ENCODE data around the gene ITGA11. TPM values are rescaled to one million over a fixed set of nuclear protein-coding genes. Genes with fewer than 3 reads are reported as not detected.

Gene ITGA11
- polyA plus RNA-seq, 1 of the 3 experiments (the other 2 are of a cell fraction): 0.49 TPM

- Histone ChIP-seq H3K4me1 (ENCODE audit: control insufficient read depth in 1 of 2, insufficient read depth in 2 of 2, low read depth in 1 of 2, low read length in 1 of 2) (peaks cover 2 to 25% of the 10 kb centered on the region in 2 experiments; a peak in 3 of 4 replicates), H3F3A (replicated peaks; ENCODE audit: insufficient read depth) (peaks cover 21% of the 10 kb centered on the region), H3K9me3 (no peaks in the 10 kb centered on the region), H3K79me2 (ENCODE audit: insufficient read depth) (no peaks in the 10 kb centered on the region), H3K27me3 (ENCODE audit: insufficient read depth) (no peaks in the 10 kb centered on the region), H4K20me1 (ENCODE audit: insufficient read depth) (no peaks in the 10 kb centered on the region), H3K36me3 (replicated peaks in 1 of 2; ENCODE audit: control insufficient read depth in 1 of 2, insufficient read depth in 2 of 2, low read length in 1 of 2) (no peaks in the 10 kb centered on the region), H3K4me2 (no peak overlapping the region), H3K9me2 (no peaks in the 10 kb centered on the region), H3K9ac (no peak overlapping the region), H3K27ac (ENCODE audit: low read depth in 2 of 2, low read length in 1 of 2) (no peak overlapping the region), H2AFZ (ENCODE audit: low read depth) (no peak overlapping the region), H3K4me3 (ENCODE audit: low read depth in 2 of 2, low read length in 1 of 2) (no peak overlapping the region)
- ChIA-PET POLR2A (no interaction called here), CTCF (interaction anchor here (1.1 to 1.6 kb wide), 3 partner anchors 13 to 96 kb away, joined by 3 to 10 read pairs (median 4); no protein-coding TSS in a partner anchor)
- 89% methylated on average over 6 of the region's 6 CpGs for WGBS (ENCODE audit: low lambda C conversion rate)
- no peak for DNase-seq
- TF ChIP-seq GATA2 (CRISPR knock-in tag; IDR thresholded peaks at IDR 0.05) (no peak), GABPA (IDR thresholded peaks at IDR 0.05; ENCODE audit: low read depth) (no peak)
These were observed 82.8 kb downstream of the ITGA11 start for GRCh38 chr15:68349151-68349550.

DNA sequence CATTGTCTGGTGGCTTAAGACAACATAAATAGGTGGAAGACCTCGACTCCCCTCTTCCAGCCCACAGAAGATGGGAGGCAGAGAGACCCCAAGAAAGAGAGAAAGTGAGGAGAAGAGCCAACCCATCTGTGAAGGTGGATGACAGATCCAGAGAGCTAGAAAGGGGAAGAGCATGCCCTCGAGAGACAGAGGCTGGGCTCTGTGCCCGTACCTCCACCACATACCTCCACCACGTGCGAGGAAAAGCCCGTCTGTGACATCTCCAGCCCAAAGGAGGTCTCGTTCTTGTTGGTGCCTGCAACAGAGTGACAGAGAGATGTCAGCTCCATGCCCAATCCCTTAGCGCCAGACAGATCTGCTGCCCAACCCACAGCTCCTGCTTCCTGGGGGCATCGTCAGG lies 83.4 kb downstream of the ITGA11 start:
- Histone ChIP-seq H2AFZ (ENCODE audit: low read depth) (no peak overlapping the region), H3K9me2 (no peaks in the 10 kb centered on the region), H3K79me2 (ENCODE audit: insufficient read depth) (no peaks in the 10 kb centered on the region), H4K20me1 (ENCODE audit: insufficient read depth) (no peaks in the 10 kb centered on the region), H3K27me3 (ENCODE audit: insufficient read depth) (no peaks in the 10 kb centered on the region), H3K4me2 (no peak overlapping the region), H3K4me3 (ENCODE audit: low read depth in 2 of 2, low read length in 1 of 2) (no peak overlapping the region), H3K27ac (ENCODE audit: low read depth in 2 of 2, low read length in 1 of 2) (no peak overlapping the region), H3K4me1 (ENCODE audit: control insufficient read depth in 1 of 2, insufficient read depth in 2 of 2, low read depth in 1 of 2, low read length in 1 of 2) (peaks cover 2 to 20% of the 10 kb centered on the region in 2 experiments; a peak in 3 of 4 replicates), H3K36me3 (replicated peaks in 1 of 2; ENCODE audit: control insufficient read depth in 1 of 2, insufficient read depth in 2 of 2, low read length in 1 of 2) (no peaks in the 10 kb centered on the region), H3K9me3 (no peaks in the 10 kb centered on the region), H3F3A (replicated peaks; ENCODE audit: insufficient read depth) (peaks cover 15% of the 10 kb centered on the region), H3K9ac (no peak overlapping the region)
- POLR2A ChIA-PET: no interaction called here
- 88% methylated on average over 8 of the region's 9 CpGs for WGBS (ENCODE audit: low lambda C conversion rate)
- CTCF ChIA-PET: interaction anchor here (1.4 to 1.6 kb wide), 2 partner anchors 13 to 43 kb away, joined by 3 to 10 read pairs; no protein-coding TSS in a partner anchor
- TF ChIP-seq SIN3A (IDR thresholded peaks at IDR 0.05; ENCODE audit: borderline replicate concordance, low read depth, low read length): no peak
- TF ChIP-seq, protein P1, sequence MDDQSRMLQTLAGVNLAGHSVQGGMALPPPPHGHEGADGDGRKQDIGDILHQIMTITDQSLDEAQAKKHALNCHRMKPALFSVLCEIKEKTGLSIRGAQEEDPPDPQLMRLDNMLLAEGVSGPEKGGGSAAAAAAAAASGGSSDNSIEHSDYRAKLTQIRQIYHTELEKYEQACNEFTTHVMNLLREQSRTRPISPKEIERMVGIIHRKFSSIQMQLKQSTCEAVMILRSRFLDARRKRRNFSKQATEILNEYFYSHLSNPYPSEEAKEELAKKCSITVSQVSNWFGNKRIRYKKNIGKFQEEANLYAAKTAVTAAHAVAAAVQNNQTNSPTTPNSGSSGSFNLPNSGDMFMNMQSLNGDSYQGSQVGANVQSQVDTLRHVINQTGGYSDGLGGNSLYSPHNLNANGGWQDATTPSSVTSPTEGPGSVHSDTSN (IDR thresholded peaks at IDR 0.05): no peak
- no peak for TF ChIP-seq FOXM1 (IDR thresholded peaks at IDR 0.05; ENCODE audit: low read depth)
- TF ChIP-seq RAD21 (IDR thresholded peaks at IDR 0.05; ENCODE audit: low read length): no peak
- TF ChIP-seq TAF1 (IDR thresholded peaks at IDR 0.05; ENCODE audit: borderline replicate concordance, low read depth, low read length): no peak
- TF ChIP-seq TEAD4 (IDR thresholded peaks at IDR 0.05; ENCODE audit: borderline replicate concordance, insufficient read depth): no peak
- no peak for DNase-seq

DNA sequence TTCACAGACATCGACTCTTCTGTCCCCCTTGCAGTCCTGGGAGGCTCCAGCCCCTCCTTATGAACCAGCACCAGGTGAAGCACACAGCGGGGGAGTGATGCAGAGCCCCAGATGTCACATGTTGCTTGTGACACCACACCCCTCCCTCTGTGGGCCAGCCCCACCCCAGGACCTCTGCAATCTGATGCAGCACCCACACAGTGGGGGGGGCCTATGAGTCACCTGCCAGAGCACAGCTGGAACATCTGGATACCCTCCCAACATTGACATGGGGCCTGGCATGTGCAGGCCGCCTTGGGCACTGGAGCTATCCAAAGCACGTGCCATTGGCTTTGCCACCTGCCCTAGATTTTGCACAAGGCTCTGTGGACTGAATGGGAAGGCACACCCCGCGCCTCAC lies 83.9 kb downstream of the ITGA11 start:
- no peaks in the 10 kb centered on the region for H3K9me2 ChIP-seq
- 65% methylated on average over 2 of the region's 6 CpGs for WGBS (ENCODE audit: low lambda C conversion rate)
- H3K27me3 ChIP-seq (ENCODE audit: insufficient read depth): no peaks in the 10 kb centered on the region
- H3K4me2 ChIP-seq: no peak overlapping the region
- ChIA-PET CTCF (no interaction called here), POLR2A (no interaction called here)
- H3K4me1 ChIP-seq (ENCODE audit: control insufficient read depth in 1 of 2, insufficient read depth in 2 of 2, low read depth in 1 of 2, low read length in 1 of 2): peaks cover 2 to 15% of the 10 kb centered on the region in 2 experiments; a peak in 3 of 4 replicates
- no peak for TF ChIP-seq GATA2 (CRISPR knock-in tag; IDR thresholded peaks at IDR 0.05)
- no peak for TF ChIP-seq USF1 (IDR thresholded peaks at IDR 0.05; ENCODE audit: borderline replicate concordance, low read depth)
- no peak for TF ChIP-seq TCF12 (IDR thresholded peaks at IDR 0.05)
- TF ChIP-seq, protein P1 (IDR thresholded peaks at IDR 0.05): no peak
- TF ChIP-seq, protein P2, sequence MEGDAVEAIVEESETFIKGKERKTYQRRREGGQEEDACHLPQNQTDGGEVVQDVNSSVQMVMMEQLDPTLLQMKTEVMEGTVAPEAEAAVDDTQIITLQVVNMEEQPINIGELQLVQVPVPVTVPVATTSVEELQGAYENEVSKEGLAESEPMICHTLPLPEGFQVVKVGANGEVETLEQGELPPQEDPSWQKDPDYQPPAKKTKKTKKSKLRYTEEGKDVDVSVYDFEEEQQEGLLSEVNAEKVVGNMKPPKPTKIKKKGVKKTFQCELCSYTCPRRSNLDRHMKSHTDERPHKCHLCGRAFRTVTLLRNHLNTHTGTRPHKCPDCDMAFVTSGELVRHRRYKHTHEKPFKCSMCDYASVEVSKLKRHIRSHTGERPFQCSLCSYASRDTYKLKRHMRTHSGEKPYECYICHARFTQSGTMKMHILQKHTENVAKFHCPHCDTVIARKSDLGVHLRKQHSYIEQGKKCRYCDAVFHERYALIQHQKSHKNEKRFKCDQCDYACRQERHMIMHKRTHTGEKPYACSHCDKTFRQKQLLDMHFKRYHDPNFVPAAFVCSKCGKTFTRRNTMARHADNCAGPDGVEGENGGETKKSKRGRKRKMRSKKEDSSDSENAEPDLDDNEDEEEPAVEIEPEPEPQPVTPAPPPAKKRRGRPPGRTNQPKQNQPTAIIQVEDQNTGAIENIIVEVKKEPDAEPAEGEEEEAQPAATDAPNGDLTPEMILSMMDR (IDR thresholded peaks at IDR 0.05): no peak
- H3K27ac ChIP-seq (ENCODE audit: low read depth in 2 of 2, low read length in 1 of 2): no peak overlapping the region
- H3K79me2 ChIP-seq (ENCODE audit: insufficient read depth): no peaks in the 10 kb centered on the region
- peaks cover 10% of the 10 kb centered on the region for H3F3A ChIP-seq (replicated peaks; ENCODE audit: insufficient read depth)
- no peak overlapping the region for H3K9ac ChIP-seq
- no peaks in the 10 kb centered on the region for H4K20me1 ChIP-seq (ENCODE audit: insufficient read depth)
- no peak overlapping the region for H3K4me3 ChIP-seq (ENCODE audit: low read depth in 2 of 2, low read length in 1 of 2)
- H3K36me3 ChIP-seq (replicated peaks in 1 of 2; ENCODE audit: control insufficient read depth in 1 of 2, insufficient read depth in 2 of 2, low read length in 1 of 2): no peaks in the 10 kb centered on the region
- no peaks in the 10 kb centered on the region for H3K9me3 ChIP-seq
- no peak for DNase-seq
- no peak overlapping the region for H2AFZ ChIP-seq (ENCODE audit: low read depth)

Data from SK-N-SH (cell line).